Subcutaneous abdominal adipose tissue (tissue), 5 donors: ENCODE measurements around the gene IFITM2.
"Not testable (repeated sequence)": the region's sequence is repeated elsewhere in the genome, so short reads cannot be mapped to it uniquely, and the experiment has no call there.

ENCODE experiments used
- H3K27ac ChIP-seq: one replicate; pipeline ENCODE4 v1.7.0; 2013; ENCODE audit warnings: low read depth, mild to moderate bottlenecking, inconsistent platforms, low read length, moderate library complexity
- H3K27me3 ChIP-seq, 5 donors: one replicate each; pipeline ENCODE4 v1.7.0; 2013; ENCODE audit warnings: low read length in 5 of 5, inconsistent platforms in 1 of 5; ENCODE audit not compliant: control insufficient read depth in 5 of 5, insufficient read depth in 4 of 5
- H3K36me3 ChIP-seq, 5 donors: one replicate each; pipeline ENCODE4 v1.7.0; 2013; ENCODE audit warnings: low read length in 5 of 5; ENCODE audit not compliant: control insufficient read depth in 5 of 5, insufficient read depth in 5 of 5
- H3K4me1 ChIP-seq, 5 donors: one replicate each; pipeline ENCODE4 v1.7.0; 2013; ENCODE audit warnings: low read length in 5 of 5, mild to moderate bottlenecking in 3 of 5, moderate library complexity in 1 of 5; ENCODE audit not compliant: control insufficient read depth in 5 of 5, insufficient read depth in 5 of 5
- H3K4me3 ChIP-seq, 5 donors: one replicate each; pipeline ENCODE4 v1.7.0; 2013; ENCODE audit warnings: low read length in 5 of 5, low read depth in 1 of 5
- H3K9ac ChIP-seq, 5 donors: one replicate each; pipeline ENCODE4 v1.7.0; 2013; ENCODE audit warnings: low read length in 5 of 5, mild to moderate bottlenecking in 4 of 5, moderate library complexity in 3 of 5
- H3K9me3 ChIP-seq, 5 donors: one replicate each; pipeline ENCODE4 v1.7.0; 2013; ENCODE audit warnings: low read length in 5 of 5; ENCODE audit not compliant: control insufficient read depth in 5 of 5
- donor health status: healthy.
- donor health status: healthy.
- donor health status: healthy.
- donor health status: healthy.
- donor health status: healthy.

The IFITM2 gene

GRCh38 chr11:307766-308708 is at the start of gene IFITM2:
IFITM2 (plus strand) TSS chr11:307816; CDS start chr11:308193, 377 bp downstream.
- not testable (repeated sequence) for H3K36me3 ChIP-seq, H3K27me3 ChIP-seq, H3K9me3 ChIP-seq
- H3K9ac ChIP-seq, result peak within 1 kb of the TSS in 4 of 5 donors; percentile 63 to 85 (median 74)
- H3K4me3 ChIP-seq, result peak within 1 kb of the TSS; percentile 82 to 90 (median 88)
- H3K27ac ChIP-seq, result peak within 1 kb of the TSS; percentile 74
- peaks cover 0 to 47% (median 40%) of the 10 kb centered on the region in 5 donors for H3K4me1 ChIP-seq

GRCh38 chr11:259413-259812 is 48.2 kb upstream of the IFITM2 start:
- Histone ChIP-seq H3K27me3 (peaks cover 0 to 7% (median 0%) of the 10 kb centered on the region in 5 donors), H3K4me3 (no peak overlapping the region), H3K9ac (no peak overlapping the region), H3K27ac (no peak overlapping the region), H3K9me3 (no peaks in the 10 kb centered on the region), H3K4me1 (no peaks in the 10 kb centered on the region), H3K36me3 (no peaks in the 10 kb centered on the region)

GRCh38 chr11:261624-262023 is 46.0 kb upstream of the IFITM2 start:
- Histone ChIP-seq H3K4me1 (no peaks in the 10 kb centered on the region), H3K9me3 (peaks cover 0 to 6% (median 0%) of the 10 kb centered on the region in 5 donors), H3K9ac (no peak overlapping the region), H3K4me3 (no peak overlapping the region), H3K27me3 (peaks cover 0 to 7% (median 0%) of the 10 kb centered on the region in 5 donors), H3K36me3 (no peaks in the 10 kb centered on the region), H3K27ac (no peak overlapping the region)

- no peak overlapping the region for H3K27ac ChIP-seq
- H3K4me3 ChIP-seq, result no peak overlapping the region
- peaks cover 0 to 6% (median 0%) of the 10 kb centered on the region in 5 donors for H3K9me3 ChIP-seq
- no peaks in the 10 kb centered on the region for H3K36me3 ChIP-seq
- H3K9ac ChIP-seq, result no peak overlapping the region
- H3K4me1 ChIP-seq, result peaks cover 0 to 26% (median 6%) of the 10 kb centered on the region in 5 donors
- H3K27me3 ChIP-seq, result peaks cover 0 to 3% (median under 1%) of the 10 kb centered on the region in 5 donors
Measured at GRCh38 chr11:266676-267439, 40.8 kb upstream of the IFITM2 start.

- H3K9ac ChIP-seq, result no peak overlapping the region
- H3K27ac ChIP-seq, result peak overlapping the region; percentile 30
- no peaks in the 10 kb centered on the region for H3K36me3 ChIP-seq
- H3K4me1 ChIP-seq, result peaks cover 0 to 26% (median 6%) of the 10 kb centered on the region in 5 donors
- peaks cover 0 to 7% (median 3%) of the 10 kb centered on the region in 5 donors for H3K27me3 ChIP-seq
- H3K9me3 ChIP-seq, result peaks cover 0 to 6% (median 0%) of the 10 kb centered on the region in 5 donors
- H3K4me3 ChIP-seq, result peak overlapping the region; percentile 48 to 60 (median 52)
Measured at GRCh38 chr11:267491-267994, 40.1 kb upstream of the IFITM2 start.

- H3K27me3 ChIP-seq, H3K9me3 ChIP-seq, H3K9ac ChIP-seq, H3K36me3 ChIP-seq: not testable (repeated sequence)
- Histone ChIP-seq H3K4me1 (peaks cover 0 to 26% (median 6%) of the 10 kb centered on the region in 5 donors), H3K4me3 (peak overlapping the region; percentile 23 to 60 (median 42)), H3K27ac (peak overlapping the region; percentile 63)
Measured at GRCh38 chr11:268716-269145, 38.9 kb upstream of the IFITM2 start.

- peaks cover 0 to 7% (median 3%) of the 10 kb centered on the region in 5 donors for H3K27me3 ChIP-seq
- peaks cover 0 to 6% (median 0%) of the 10 kb centered on the region in 5 donors for H3K9me3 ChIP-seq
- H3K4me3 ChIP-seq, result peak overlapping the region; percentile 23 to 60 (median 42)
- peak overlapping the region; percentile 63 for H3K27ac ChIP-seq
- H3K4me1 ChIP-seq, result peaks cover 0 to 26% (median 6%) of the 10 kb centered on the region in 5 donors
- H3K36me3 ChIP-seq, result no peaks in the 10 kb centered on the region
- H3K9ac ChIP-seq, result no peak overlapping the region
Measured at GRCh38 chr11:269146-269890, 38.3 kb upstream of the IFITM2 start.

GRCh38 chr11:270451-271318 is 36.9 kb upstream of the IFITM2 start:
- H3K9me3 ChIP-seq, result peaks cover 0 to 5% (median 0%) of the 10 kb centered on the region in 5 donors
- no peak overlapping the region for H3K4me3 ChIP-seq
- H3K27ac ChIP-seq, result no peak overlapping the region
- peaks cover 0 to 7% (median 3%) of the 10 kb centered on the region in 5 donors for H3K27me3 ChIP-seq
- H3K4me1 ChIP-seq, result peaks cover 0 to 26% (median 6%) of the 10 kb centered on the region in 5 donors
- no peak overlapping the region for H3K9ac ChIP-seq
- H3K36me3 ChIP-seq, result no peaks in the 10 kb centered on the region
